ENCODE results near the gene AKAP13. TPM values are rescaled to one million over a fixed set of nuclear protein-coding genes. Genes with fewer than 3 reads are reported as not detected.
A peak's percentile ranks its signal among the peaks of the same experiment; 100 is the strongest.

Gene AKAP13
- polyA plus RNA-seq, 1 of the 3 experiments (the other 2 are of a cell fraction) = 8.4 TPM

DNA sequence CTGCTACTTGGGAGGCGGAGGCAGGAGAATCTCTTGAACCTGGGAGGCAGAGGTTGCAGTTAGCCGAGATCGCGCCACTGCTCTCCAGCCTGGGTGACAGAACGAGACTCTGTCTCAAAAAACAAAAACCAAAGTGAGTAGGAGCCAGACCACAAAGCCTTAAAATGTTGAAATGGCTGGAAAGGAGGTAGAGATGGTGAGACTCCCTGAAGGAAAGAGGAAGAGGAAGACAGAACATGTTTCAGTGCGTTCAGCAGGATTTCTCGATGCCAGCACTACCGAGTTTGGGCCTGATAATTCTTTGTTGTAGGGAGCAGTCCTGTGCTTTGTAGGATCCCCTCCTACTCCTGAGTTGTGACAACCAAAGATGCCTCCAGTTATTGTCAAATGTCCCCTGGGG is 189.9 kb downstream of the AKAP13 start:
- H3K27me3 ChIP-seq (ENCODE audit: insufficient read depth) = no peaks in the 10 kb centered on the region
- TF ChIP-seq RAD21 (IDR thresholded peaks at IDR 0.05; ENCODE audit: low read length) (no peak), ELF1 (IDR thresholded peaks at IDR 0.05) (no peak), YY1 (IDR thresholded peaks at IDR 0.05; ENCODE audit: low read depth) (no peak), ZBTB33 (IDR thresholded peaks at IDR 0.05; ENCODE audit: borderline replicate concordance, low read depth) (no peak), FOXJ3 (CRISPR knock-in tag; IDR thresholded peaks at IDR 0.05) (no peak), RFX5 (IDR thresholded peaks at IDR 0.05; ENCODE audit: low read length) (no peak), SMC3 (IDR thresholded peaks at IDR 0.05; ENCODE audit: low read depth, low read length) (no peak), NRF1 (IDR thresholded peaks at IDR 0.05; ENCODE audit: low read depth, low read length) (no peak), CTCF (IDR thresholded peaks at IDR 0.05) (no peak)
- no peaks in the 10 kb centered on the region for H3K9me3 ChIP-seq
- H4K20me1 ChIP-seq (ENCODE audit: insufficient read depth) = no peaks in the 10 kb centered on the region
- ChIA-PET CTCF (no interaction called here), POLR2A (no interaction called here)
- no peaks in the 10 kb centered on the region for H3K36me3 ChIP-seq (replicated peaks in 1 of 2; ENCODE audit: control insufficient read depth in 1 of 2, insufficient read depth in 2 of 2, low read length in 1 of 2)
- H3K9ac ChIP-seq = no peak overlapping the region
- H3K4me2 ChIP-seq = no peak overlapping the region
- no peaks in the 10 kb centered on the region for H3K9me2 ChIP-seq
- no peaks in the 10 kb centered on the region for H3F3A ChIP-seq (replicated peaks; ENCODE audit: insufficient read depth)
- H3K79me2 ChIP-seq (ENCODE audit: insufficient read depth) = peaks cover 15% of the 10 kb centered on the region
- peaks cover 0 to 3% of the 10 kb centered on the region in 2 experiments; a peak in 1 of 4 replicates for H3K4me1 ChIP-seq (ENCODE audit: control insufficient read depth in 1 of 2, insufficient read depth in 2 of 2, low read depth in 1 of 2, low read length in 1 of 2)
- WGBS (ENCODE audit: low lambda C conversion rate) = 94% methylated on average over 8 of the region's 8 CpGs
- H2AFZ ChIP-seq (ENCODE audit: low read depth) = no peak overlapping the region
- H3K4me3 ChIP-seq (ENCODE audit: low read depth in 2 of 2, low read length in 1 of 2) = no peak overlapping the region
- DNase-seq = no peak
- no peak overlapping the region for H3K27ac ChIP-seq (ENCODE audit: low read depth in 2 of 2, low read length in 1 of 2)

GRCh38 chr15:85571780-85572179 is 191.4 kb downstream of the AKAP13 start:
- TF ChIP-seq MAX (IDR thresholded peaks at IDR 0.05; ENCODE audit: low read depth) (no peak), POLR2AphosphoS5 (IDR thresholded peaks at IDR 0.05; ENCODE audit: low read depth, low read length) (no peak), CTCF (IDR thresholded peaks at IDR 0.05) (no peak), MXI1 (IDR thresholded peaks at IDR 0.05; ENCODE audit: low read depth, low read length) (no peak), RCOR1 (IDR thresholded peaks at IDR 0.05; ENCODE audit: low read length) (no peak)
- Histone ChIP-seq H3K36me3 (replicated peaks in 1 of 2; ENCODE audit: control insufficient read depth in 1 of 2, insufficient read depth in 2 of 2, low read length in 1 of 2) (peaks cover under 1 to 3% of the 10 kb centered on the region in 2 experiments), H3K27ac (ENCODE audit: low read depth in 2 of 2, low read length in 1 of 2) (peak overlapping the region in 1 of 2 experiments; percentile 18; a peak in 1 of 4 replicates), H3K4me1 (ENCODE audit: control insufficient read depth in 1 of 2, insufficient read depth in 2 of 2, low read depth in 1 of 2, low read length in 1 of 2) (peaks cover 0 to 6% of the 10 kb centered on the region in 2 experiments; a peak in 2 of 4 replicates), H3K79me2 (ENCODE audit: insufficient read depth) (peaks cover 13% of the 10 kb centered on the region), H3K9me3 (no peaks in the 10 kb centered on the region), H2AFZ (ENCODE audit: low read depth) (no peak overlapping the region), H3K9ac (no peak overlapping the region), H4K20me1 (ENCODE audit: insufficient read depth) (no peaks in the 10 kb centered on the region), H3K4me2 (no peak overlapping the region), H3K9me2 (no peaks in the 10 kb centered on the region), H3F3A (replicated peaks; ENCODE audit: insufficient read depth) (no peaks in the 10 kb centered on the region), H3K27me3 (ENCODE audit: insufficient read depth) (no peaks in the 10 kb centered on the region), H3K4me3 (ENCODE audit: low read depth in 2 of 2, low read length in 1 of 2) (no peak overlapping the region)
- ChIA-PET POLR2A (no interaction called here), CTCF (no interaction called here)
- no peak for DNase-seq
- 96% methylated on average over 1 of the region's 1 CpG for WGBS (ENCODE audit: low lambda C conversion rate)

All from SK-N-SH (cell line).